Heart left ventricle (tissue), 13 donors: ENCODE results near the gene CRIM1.

Experiments used
- POLR2A ChIP-seq, 2 donors: fragments of 450-650 bp; IDR thresholded peaks; one replicate each; pipeline ENCODE4 v1.6.1; 2017; ENCODE audit warnings: antibody characterized with exemption in 2 of 2, mild to moderate bottlenecking in 2 of 2, moderate library complexity in 2 of 2
- TF ChIP-seq, protein P1 (sequence below), 12 donors: fragments of 200-600 bp; sonication (generic) in 4 of 12; IDR thresholded peaks; one replicate each; pipeline versions ENCODE4 v1.5.0 to v1.8.0; 2018 to 2022; ENCODE audit warnings: antibody characterized with exemption in 12 of 12, mild to moderate bottlenecking in 5 of 12
- donor health status: ischemic (EF 13 %, LVEDD 7.1; RV severe dilation, severe dysfunction).
- donor health status: DM: no; HTN: yes; CAD: no.
- donor health status: DM: no; HTN: no; CAD: no.
- donor health status: ischemic (EF 25% LVEDD 6.9; RV normal size, moderate dysfunction).
- donor health status: ischemic (EF 25% LVEDD 5.7; RV mildly dilated, moderate dysfunction).
- donor health status: ischemic (EF 35%, LVEDD 5.7; RV mildly dilated, moderate dysfunction).
- donor health status: nonischemic (EF 11% LVEDD 7.7; RV severe dilation, severe dysfunction).
- donor health status: DM: yes; HTN: yes; CAD: no.
- donor health status: PGD.
- donor health status: ischemic (EF 29% LVEDD 5.4; RV normal size, mild dysfunction).
- donor health status: nonischemic (EF 23%, LVEDD 6.1; RV moderate dilation, normal function).

DNA sequence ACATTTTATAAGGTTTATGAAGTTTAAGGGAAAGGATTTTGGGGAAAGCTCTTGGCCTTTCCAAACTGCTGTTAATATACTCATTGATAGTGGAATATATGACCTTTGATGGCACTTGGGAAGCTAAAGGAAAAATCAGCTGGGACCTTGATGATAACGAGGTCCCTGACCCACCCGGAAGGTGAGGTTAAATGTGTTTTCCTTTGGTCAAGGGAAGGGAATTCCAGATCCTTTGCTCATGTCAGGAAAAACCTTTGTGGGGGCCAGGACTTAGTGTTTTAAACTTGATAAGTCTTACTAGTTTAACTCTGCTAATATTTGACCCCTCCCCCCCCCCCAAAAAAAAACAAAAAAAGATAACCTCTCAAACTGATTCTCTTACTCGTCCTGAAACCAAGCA lies 50.7 kb downstream of the CRIM1 start:
- TF ChIP-seq, protein P1, sequence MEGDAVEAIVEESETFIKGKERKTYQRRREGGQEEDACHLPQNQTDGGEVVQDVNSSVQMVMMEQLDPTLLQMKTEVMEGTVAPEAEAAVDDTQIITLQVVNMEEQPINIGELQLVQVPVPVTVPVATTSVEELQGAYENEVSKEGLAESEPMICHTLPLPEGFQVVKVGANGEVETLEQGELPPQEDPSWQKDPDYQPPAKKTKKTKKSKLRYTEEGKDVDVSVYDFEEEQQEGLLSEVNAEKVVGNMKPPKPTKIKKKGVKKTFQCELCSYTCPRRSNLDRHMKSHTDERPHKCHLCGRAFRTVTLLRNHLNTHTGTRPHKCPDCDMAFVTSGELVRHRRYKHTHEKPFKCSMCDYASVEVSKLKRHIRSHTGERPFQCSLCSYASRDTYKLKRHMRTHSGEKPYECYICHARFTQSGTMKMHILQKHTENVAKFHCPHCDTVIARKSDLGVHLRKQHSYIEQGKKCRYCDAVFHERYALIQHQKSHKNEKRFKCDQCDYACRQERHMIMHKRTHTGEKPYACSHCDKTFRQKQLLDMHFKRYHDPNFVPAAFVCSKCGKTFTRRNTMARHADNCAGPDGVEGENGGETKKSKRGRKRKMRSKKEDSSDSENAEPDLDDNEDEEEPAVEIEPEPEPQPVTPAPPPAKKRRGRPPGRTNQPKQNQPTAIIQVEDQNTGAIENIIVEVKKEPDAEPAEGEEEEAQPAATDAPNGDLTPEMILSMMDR (IDR thresholded peaks at IDR 0.05): no peak
- TF ChIP-seq POLR2A (IDR thresholded peaks at IDR 0.05): no peak
